Aorta (tissue), 5 donors: ENCODE results near the gene PDE10A. TPM values are rescaled to one million over a fixed set of nuclear protein-coding genes. Genes with fewer than 3 reads are reported as not detected.

Experiments used
- ATAC-seq: fragments of 200-7000 bp; cut with Tn5 transposase; one replicate; pipeline ENCODE4 v1.9.1; 2022; ENCODE audit warnings: moderate library complexity; ENCODE audit not compliant: low FRiP score
- DNase-seq, 2 donors: peaks; one replicate each; pipeline ENCODE4 v3.0.0-alpha.2; 2020
- H3K27ac ChIP-seq, 2 donors: one replicate each; pipeline ENCODE4 v1.5.1; 2013; ENCODE audit warnings: low read length in 2 of 2, mild to moderate bottlenecking in 2 of 2, moderate library complexity in 2 of 2, control low read depth in 1 of 2, inconsistent platforms in 1 of 2, low read depth in 1 of 2
- H3K27me3 ChIP-seq, 2 donors: one replicate each; pipeline ENCODE4 v1.6.1; 2013; ENCODE audit warnings: control low read depth in 1 of 2, low read length in 1 of 2, mild to moderate bottlenecking in 1 of 2, moderate library complexity in 1 of 2; ENCODE audit not compliant: insufficient read depth in 2 of 2, control insufficient read depth in 1 of 2
- H3K36me3 ChIP-seq, 2 donors: one replicate each; pipeline ENCODE4 v1.6.1; 2013; ENCODE audit warnings: control low read depth in 1 of 2, low read length in 1 of 2, mild to moderate bottlenecking in 1 of 2; ENCODE audit not compliant: insufficient read depth in 2 of 2, control insufficient read depth in 1 of 2
- H3K4me1 ChIP-seq, 2 donors: one replicate each; pipeline ENCODE4 v1.6.1; 2013; ENCODE audit warnings: low read length in 2 of 2, control low read depth in 1 of 2, mild to moderate bottlenecking in 1 of 2, moderate library complexity in 1 of 2; ENCODE audit not compliant: insufficient read depth in 2 of 2, control insufficient read depth in 1 of 2
- H3K4me3 ChIP-seq, 2 donors: one replicate each; pipeline ENCODE4 v1.5.1; 2013; ENCODE audit warnings: low read length in 2 of 2, control low read depth in 1 of 2, mild to moderate bottlenecking in 1 of 2
- H3K9me3 ChIP-seq: one replicate; pipeline ENCODE4 v1.6.1; 2013; ENCODE audit warnings: mild to moderate bottlenecking, low read length; ENCODE audit not compliant: control insufficient read depth
- WGBS, 2 donors: extraction: QIAGEN DNeasy Blood & Tissue Kit; methylation state at CpG; one replicate each; pipeline ENCODE4 v1.1.7; 2013; 5-methylcytosine and 5-hydroxymethylcytosine counted together
- intact Hi-C, 2 donors: fragments of 100-400 bp; cut with DNase I; formaldehyde crosslinking; loops; one replicate each; pipeline versions ENCODE4 v1.14.2 to v1.15.0; 2022
- polyA plus RNA-seq, 2 donors: library from polyadenylated mRNA; stranded (reverse); fragments of 200-250 nt; gene quantifications; one replicate each; pipeline ENCODE4 v1.2.3, GENCODE V29; 2013
- total RNA-seq, 2 donors: library from RNA; stranded (reverse); fragmentation: NEBNext Ultra II Directional; extraction: Animal tissue kit (Norgen Biotek cat#: 25700); gene quantifications; one replicate each; pipeline ENCODE4 v1.2.1, GENCODE V29; 2021
- donor health status: healthy with polysubstance abuse.
- donor health status: Bipolar disorder and iron deficiency.
- donor health status: DM: no; HTN: no; CAD: no.
- donor health status: DM: no; HTN: no; CAD: no.
- donor health status: DM: yes; HTN: yes; CAD: no.

PDE10A gene
- total and polyA plus RNA-seq, 4 donors = 0.75 to 17.1 (median 6.2) TPM

- WGBS, 2 donors = 0 to 1% methylated on average over 35 to 100 of the region's 100 CpGs
- Histone ChIP-seq H3K36me3 (no peaks in the 10 kb centered on the region), H3K9me3 (no peaks in the 10 kb centered on the region), H3K27ac (no peak overlapping the region), H3K4me3 (peak overlapping the region; percentile 64 to 88), H3K4me1 (no peaks in the 10 kb centered on the region), H3K27me3 (peaks cover 1 to 4% of the 10 kb centered on the region in 2 donors)
- intact Hi-C loops = loop anchor here in 1 of 2 donors (1.0 to 10.0 kb wide), 3 partner anchors 40 to 183 kb away; no protein-coding TSS in a partner anchor
- DNase-seq = peak in 1 of 2 donors; percentile 77
- no peak for ATAC-seq
Observed at GRCh38 chr6:165662041-165662748, 846 bp downstream of the PDE10A start.

GRCh38 chr6:165661664-165662025 is 1.4 kb downstream of the PDE10A start:
- Histone ChIP-seq H3K36me3 (no peaks in the 10 kb centered on the region), H3K27ac (no peak overlapping the region), H3K9me3 (no peaks in the 10 kb centered on the region), H3K4me3 (peak overlapping the region; percentile 64 to 88), H3K4me1 (no peaks in the 10 kb centered on the region), H3K27me3 (peaks cover 1 to 2% of the 10 kb centered on the region in 2 donors)
- intact Hi-C loops = loop anchor here in 1 of 2 donors (1.0 to 10.0 kb wide), 3 partner anchors 41 to 183 kb away; no protein-coding TSS in a partner anchor
- DNase-seq (no peak), ATAC-seq (peak; percentile 43)
- 0 to 1% methylated on average over 35 to 36 of the region's 36 CpGs for WGBS, 2 donors

DNA sequence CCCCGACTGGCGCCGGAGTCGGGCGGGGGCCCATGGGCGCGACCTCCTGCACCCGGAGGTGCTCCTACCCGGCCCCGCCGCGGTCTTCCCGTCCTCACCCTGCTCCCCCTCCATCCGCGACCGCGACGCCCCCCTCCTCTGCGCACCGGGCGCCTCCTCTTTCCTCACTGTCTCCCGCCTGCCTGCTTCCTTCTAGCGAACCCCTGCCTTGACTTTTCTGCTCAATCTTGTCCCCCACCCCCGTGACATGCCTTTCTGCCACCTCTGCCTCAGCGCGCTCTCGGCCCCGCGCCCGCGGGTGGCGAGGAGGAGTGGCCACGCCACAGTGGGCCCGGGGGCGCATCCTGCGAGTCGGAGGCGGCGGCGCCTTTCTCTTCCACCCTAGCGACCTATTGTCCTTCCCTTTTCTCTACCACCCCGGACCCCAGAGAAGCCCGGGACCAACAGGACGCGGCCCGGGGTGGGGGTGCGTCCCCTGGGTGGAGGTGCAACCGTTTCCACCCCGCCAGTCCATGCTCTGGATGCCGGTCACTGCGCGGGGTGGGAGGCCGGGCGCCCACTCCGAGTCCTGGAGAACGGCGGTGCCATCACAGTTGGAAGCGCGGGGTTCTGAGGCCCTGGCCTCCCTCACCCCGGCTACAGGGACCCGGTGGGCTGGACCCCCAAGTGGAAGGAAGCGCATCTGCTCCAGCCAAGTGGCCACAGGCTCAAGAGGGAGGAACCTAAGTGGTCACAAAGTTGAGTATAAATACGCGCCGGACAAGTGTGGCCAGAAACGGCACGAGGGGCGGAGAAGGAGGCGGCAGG is 2.0 kb downstream of the PDE10A start:
- Histone ChIP-seq H3K4me1 (no peaks in the 10 kb centered on the region), H3K9me3 (no peaks in the 10 kb centered on the region), H3K27ac (no peak overlapping the region), H3K4me3 (peak overlapping the region; percentile 64 to 88), H3K27me3 (peaks cover 0 to 1% of the 10 kb centered on the region in 2 donors), H3K36me3 (no peaks in the 10 kb centered on the region)
- ATAC-seq (no peak), DNase-seq (no peak)
- 1% methylated on average over 66 to 69 of the region's 69 CpGs for WGBS, 2 donors
- intact Hi-C loops = loop anchor here in 1 of 2 donors (5.0 to 10.0 kb wide), 2 partner anchors 41 to 184 kb away; no protein-coding TSS in a partner anchor

GRCh38 chr6:165659945-165660856 is 2.8 kb downstream of the PDE10A start:
- peak in 1 of 2 donors; percentile 79 for DNase-seq
- Histone ChIP-seq H3K4me3 (peak overlapping the region; percentile 64 to 88), H3K9me3 (no peaks in the 10 kb centered on the region), H3K27ac (no peak overlapping the region), H3K36me3 (no peaks in the 10 kb centered on the region), H3K4me1 (no peaks in the 10 kb centered on the region), H3K27me3 (peaks cover 0 to 1% of the 10 kb centered on the region in 2 donors)
- ATAC-seq = no peak
- intact Hi-C loops = loop anchor here in 1 of 2 donors (5.0 to 10.0 kb wide), 2 partner anchors 42 to 185 kb away; no protein-coding TSS in a partner anchor
- 13 to 14% methylated on average over 67 of the region's 67 CpGs for WGBS, 2 donors

DNA sequence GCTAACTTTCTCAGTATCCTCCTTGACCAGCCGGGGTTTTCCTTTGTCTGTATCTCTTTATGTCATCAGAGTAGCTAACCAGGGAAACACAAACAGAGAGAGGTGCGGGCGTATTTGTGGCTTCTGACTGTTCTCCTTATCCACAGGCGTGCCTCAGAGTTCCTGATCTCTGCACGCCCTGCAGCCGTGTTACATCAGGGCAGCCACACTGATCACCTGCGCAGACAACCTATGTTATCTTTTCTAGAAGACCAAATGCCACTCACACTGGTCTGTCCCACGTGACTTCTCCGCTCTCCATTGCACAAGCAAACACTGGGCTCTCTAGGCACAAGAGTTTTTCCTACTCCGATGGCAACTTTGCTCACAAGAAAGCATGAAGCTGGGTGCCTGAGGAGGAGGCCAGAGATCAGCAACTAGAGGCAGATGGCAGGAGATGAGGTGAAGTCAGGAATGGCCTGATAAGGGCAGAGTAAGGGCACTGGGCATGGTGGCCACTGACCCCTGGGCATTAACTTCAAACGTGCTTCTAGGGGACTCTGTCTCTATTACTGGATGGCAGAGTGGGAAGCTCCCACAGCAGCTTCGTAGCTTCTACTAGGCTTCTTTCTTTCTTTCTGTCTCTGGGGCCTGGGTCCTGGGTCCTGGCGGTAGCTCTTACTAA is 4.5 kb downstream of the PDE10A start:
- no peak for DNase-seq
- Histone ChIP-seq H3K27ac (no peak overlapping the region), H3K4me1 (no peaks in the 10 kb centered on the region), H3K9me3 (no peaks in the 10 kb centered on the region), H3K27me3 (peaks cover 0 to 1% of the 10 kb centered on the region in 2 donors), H3K36me3 (no peaks in the 10 kb centered on the region), H3K4me3 (no peak overlapping the region)
- ATAC-seq = no peak
- 94 to 96% methylated on average over 13 of the region's 13 CpGs for WGBS, 2 donors
- intact Hi-C loops = no loop called here

DNA sequence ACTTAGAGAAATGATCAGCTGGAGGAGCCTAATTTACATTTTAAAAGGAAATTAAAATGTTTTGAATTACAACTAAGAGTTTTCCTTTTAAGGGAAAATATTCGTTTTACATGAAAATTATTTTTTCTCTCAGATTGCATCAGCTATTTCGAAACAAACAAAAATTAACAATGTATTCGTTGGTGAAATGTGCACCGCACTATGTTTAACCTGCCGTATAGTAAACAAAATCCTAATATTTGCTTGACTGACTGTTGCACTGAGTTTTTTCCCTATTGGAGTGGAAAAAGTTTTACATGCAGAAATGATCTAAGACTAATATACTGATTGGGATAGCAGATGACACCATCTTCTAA is 5.7 kb downstream of the PDE10A start:
- ATAC-seq = no peak
- WGBS, 2 donors = 95 to 96% methylated on average over 5 of the region's 5 CpGs
- intact Hi-C loops = no loop called here
- Histone ChIP-seq H3K4me3 (no peak overlapping the region), H3K9me3 (no peaks in the 10 kb centered on the region), H3K4me1 (no peaks in the 10 kb centered on the region), H3K27me3 (peaks cover 0 to 1% of the 10 kb centered on the region in 2 donors), H3K27ac (no peak overlapping the region), H3K36me3 (no peaks in the 10 kb centered on the region)
- no peak for DNase-seq

GRCh38 chr6:165656581-165657324 is 6.3 kb downstream of the PDE10A start:
- intact Hi-C loops = no loop called here

More at GRCh38 chr6:165656581-165657324, 6.3 kb downstream of the PDE10A start:
- WGBS, 2 donors = 95 to 96% methylated on average over 8 of the region's 8 CpGs
- DNase-seq (no peak), ATAC-seq (no peak)
- H3K27ac ChIP-seq = no peak overlapping the region
- no peaks in the 10 kb centered on the region for H3K36me3 ChIP-seq
- H3K9me3 ChIP-seq = no peaks in the 10 kb centered on the region
- no peaks in the 10 kb centered on the region for H3K4me1 ChIP-seq
- H3K27me3 ChIP-seq = peaks cover 0 to 1% of the 10 kb centered on the region in 2 donors
- no peak overlapping the region for H3K4me3 ChIP-seq
